ENCODE measurements around the gene TMEM233. TPM values are rescaled to one million over a fixed set of nuclear protein-coding genes. Genes with fewer than 3 reads are reported as not detected.

The TMEM233 gene
- total and polyA plus RNA-seq, 9 of the 15 experiments (the other 6 are each of a cell fraction or from before 2014, with no cell fraction given), result 0.04 to 0.17 (median 0.07) TPM; not detected in 2

DNA sequence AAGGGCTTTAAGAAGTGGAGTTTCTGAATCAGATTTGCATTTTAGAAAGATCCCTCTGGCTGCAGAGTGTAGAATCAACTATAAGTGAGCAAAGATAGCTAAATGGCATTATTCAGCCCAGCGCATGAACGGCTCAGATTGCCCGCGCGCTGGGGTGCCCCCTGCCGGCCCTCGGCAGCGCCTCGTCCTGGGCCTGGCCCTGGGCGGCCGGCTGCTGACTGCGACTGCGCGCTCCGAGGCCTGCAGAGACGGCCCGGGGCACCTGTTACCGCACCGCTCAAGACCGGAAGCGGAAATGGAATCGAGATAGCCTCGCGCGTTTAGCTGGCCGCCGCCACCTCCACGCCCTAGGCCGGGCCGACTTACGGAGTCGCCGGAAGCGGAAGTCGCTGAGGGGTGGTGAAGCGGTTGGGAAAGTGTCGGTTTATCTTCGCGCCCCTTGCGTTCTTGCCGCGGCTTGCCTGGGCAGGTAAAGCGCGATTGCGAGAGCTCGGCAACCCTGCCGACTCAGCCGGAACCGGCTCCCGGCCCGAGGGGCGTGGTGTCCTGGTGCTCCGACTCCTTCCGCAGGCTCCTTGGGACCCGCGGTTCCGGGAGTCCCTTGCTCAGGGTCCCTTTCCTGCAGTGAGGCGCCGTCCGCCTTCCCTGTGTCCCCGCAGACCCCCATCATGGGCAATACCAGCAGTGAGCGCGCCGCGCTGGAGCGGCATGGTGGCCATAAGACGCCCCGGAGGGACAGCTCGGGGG is 74.2 kb downstream of the TMEM233 start, which contains the start of gene PRKAB1 (continued):
- TF ChIP-seq ZNF696 (CRISPR knock-in tag; conservative IDR thresholded peaks at IDR 0.05) (no peak), HNRNPL (IDR thresholded peaks at IDR 0.05; ENCODE audit: low read depth, low read length) (no peak), SRSF9 (IDR thresholded peaks at IDR 0.05; ENCODE audit: borderline replicate concordance, low read depth, low read length) (no peak), LEF1 (IDR thresholded peaks at IDR 0.05) (no peak), DPF2 (IDR thresholded peaks at IDR 0.05) (0 out of 2 replicates have a peak, but pooled peaks have one; percentile 36), GABPA (tag; conservative IDR thresholded peaks at IDR 0.05; ENCODE audit: low read depth) (peak; percentile 99), ZKSCAN3 (CRISPR knock-in tag; IDR thresholded peaks at IDR 0.05) (no peak), ETV1 (tag; conservative IDR thresholded peaks at IDR 0.05; ENCODE audit: low read depth) (peak; percentile 89), MEIS2 (IDR thresholded peaks at IDR 0.05; ENCODE audit: partially characterized antibody) (no peak), ZBTB8A (IDR thresholded peaks at IDR 0.05; ENCODE audit: partially characterized antibody) (no peak), POLR2A (conservative IDR thresholded peaks at IDR 0.05) (peak; percentile 92), RHOXF2B (CRISPR knock-in tag; conservative IDR thresholded peaks at IDR 0.05) (no peak), WHSC1 (IDR thresholded peaks at IDR 0.05; ENCODE audit: low read length) (no peak), EP400 (IDR thresholded peaks at IDR 0.05) (peak; percentile 89), ZNF253 (CRISPR knock-in tag; conservative IDR thresholded peaks at IDR 0.05) (no peak), PML (IDR thresholded peaks at IDR 0.05; ENCODE audit: low read length) (peak; percentile 66), TAF15 (IDR thresholded peaks at IDR 0.05; ENCODE audit: low read depth, low read length) (no peak)
- TF ChIP-seq, protein P1, sequence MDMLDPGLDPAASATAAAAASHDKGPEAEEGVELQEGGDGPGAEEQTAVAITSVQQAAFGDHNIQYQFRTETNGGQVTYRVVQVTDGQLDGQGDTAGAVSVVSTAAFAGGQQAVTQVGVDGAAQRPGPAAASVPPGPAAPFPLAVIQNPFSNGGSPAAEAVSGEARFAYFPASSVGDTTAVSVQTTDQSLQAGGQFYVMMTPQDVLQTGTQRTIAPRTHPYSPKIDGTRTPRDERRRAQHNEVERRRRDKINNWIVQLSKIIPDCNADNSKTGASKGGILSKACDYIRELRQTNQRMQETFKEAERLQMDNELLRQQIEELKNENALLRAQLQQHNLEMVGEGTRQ (CRISPR knock-in tag; IDR thresholded peaks at IDR 0.05), result no peak
- TF ChIP-seq, protein P2, sequence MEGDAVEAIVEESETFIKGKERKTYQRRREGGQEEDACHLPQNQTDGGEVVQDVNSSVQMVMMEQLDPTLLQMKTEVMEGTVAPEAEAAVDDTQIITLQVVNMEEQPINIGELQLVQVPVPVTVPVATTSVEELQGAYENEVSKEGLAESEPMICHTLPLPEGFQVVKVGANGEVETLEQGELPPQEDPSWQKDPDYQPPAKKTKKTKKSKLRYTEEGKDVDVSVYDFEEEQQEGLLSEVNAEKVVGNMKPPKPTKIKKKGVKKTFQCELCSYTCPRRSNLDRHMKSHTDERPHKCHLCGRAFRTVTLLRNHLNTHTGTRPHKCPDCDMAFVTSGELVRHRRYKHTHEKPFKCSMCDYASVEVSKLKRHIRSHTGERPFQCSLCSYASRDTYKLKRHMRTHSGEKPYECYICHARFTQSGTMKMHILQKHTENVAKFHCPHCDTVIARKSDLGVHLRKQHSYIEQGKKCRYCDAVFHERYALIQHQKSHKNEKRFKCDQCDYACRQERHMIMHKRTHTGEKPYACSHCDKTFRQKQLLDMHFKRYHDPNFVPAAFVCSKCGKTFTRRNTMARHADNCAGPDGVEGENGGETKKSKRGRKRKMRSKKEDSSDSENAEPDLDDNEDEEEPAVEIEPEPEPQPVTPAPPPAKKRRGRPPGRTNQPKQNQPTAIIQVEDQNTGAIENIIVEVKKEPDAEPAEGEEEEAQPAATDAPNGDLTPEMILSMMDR (IDR thresholded peaks at IDR 0.05 in 2 of 3, conservative IDR thresholded peaks at IDR 0.05 in 1 of 3; ENCODE audit: insufficient read depth in 2 of 3, low read depth in 1 of 3, low read length in 3 of 3), result peak; percentile 87 to 94 (median 93)
- TF ChIP-seq, protein P3, sequence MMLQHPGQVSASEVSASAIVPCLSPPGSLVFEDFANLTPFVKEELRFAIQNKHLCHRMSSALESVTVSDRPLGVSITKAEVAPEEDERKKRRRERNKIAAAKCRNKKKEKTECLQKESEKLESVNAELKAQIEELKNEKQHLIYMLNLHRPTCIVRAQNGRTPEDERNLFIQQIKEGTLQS (IDR thresholded peaks at IDR 0.05), result no peak; the same call in 1 of the 2 replicates
- TF ChIP-seq, protein P3 (CRISPR knock-in tag; conservative IDR thresholded peaks at IDR 0.05), result peak; percentile 39; the same call in 1 of the 2 replicates
- TF ChIP-seq, protein P4, sequence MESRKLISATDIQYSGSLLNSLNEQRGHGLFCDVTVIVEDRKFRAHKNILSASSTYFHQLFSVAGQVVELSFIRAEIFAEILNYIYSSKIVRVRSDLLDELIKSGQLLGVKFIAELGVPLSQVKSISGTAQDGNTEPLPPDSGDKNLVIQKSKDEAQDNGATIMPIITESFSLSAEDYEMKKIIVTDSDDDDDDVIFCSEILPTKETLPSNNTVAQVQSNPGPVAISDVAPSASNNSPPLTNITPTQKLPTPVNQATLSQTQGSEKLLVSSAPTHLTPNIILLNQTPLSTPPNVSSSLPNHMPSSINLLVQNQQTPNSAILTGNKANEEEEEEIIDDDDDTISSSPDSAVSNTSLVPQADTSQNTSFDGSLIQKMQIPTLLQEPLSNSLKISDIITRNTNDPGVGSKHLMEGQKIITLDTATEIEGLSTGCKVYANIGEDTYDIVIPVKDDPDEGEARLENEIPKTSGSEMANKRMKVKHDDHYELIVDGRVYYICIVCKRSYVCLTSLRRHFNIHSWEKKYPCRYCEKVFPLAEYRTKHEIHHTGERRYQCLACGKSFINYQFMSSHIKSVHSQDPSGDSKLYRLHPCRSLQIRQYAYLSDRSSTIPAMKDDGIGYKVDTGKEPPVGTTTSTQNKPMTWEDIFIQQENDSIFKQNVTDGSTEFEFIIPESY (CRISPR knock-in tag; IDR thresholded peaks at IDR 0.05), result no peak; the same call in 1 of the 2 replicates
- TF ChIP-seq, protein P5, sequence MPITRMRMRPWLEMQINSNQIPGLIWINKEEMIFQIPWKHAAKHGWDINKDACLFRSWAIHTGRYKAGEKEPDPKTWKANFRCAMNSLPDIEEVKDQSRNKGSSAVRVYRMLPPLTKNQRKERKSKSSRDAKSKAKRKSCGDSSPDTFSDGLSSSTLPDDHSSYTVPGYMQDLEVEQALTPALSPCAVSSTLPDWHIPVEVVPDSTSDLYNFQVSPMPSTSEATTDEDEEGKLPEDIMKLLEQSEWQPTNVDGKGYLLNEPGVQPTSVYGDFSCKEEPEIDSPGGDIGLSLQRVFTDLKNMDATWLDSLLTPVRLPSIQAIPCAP (CRISPR knock-in tag; IDR thresholded peaks at IDR 0.05; ENCODE audit: borderline replicate concordance), result no peak

Data from K562 (cell line).